Omental fat pad (tissue), 4 donors: ENCODE measurements around the gene IFNAR1. TPM values are rescaled to one million over a fixed set of nuclear protein-coding genes. Genes with fewer than 3 reads are reported as not detected.

ENCODE experiments used
- ATAC-seq: fragments of 150-250 bp; one replicate; pipeline ENCODE4 v1.9.1; 2016; ENCODE audit warnings: mild to moderate bottlenecking, moderate library complexity; ENCODE audit not compliant: low FRiP score
- DNase-seq: peaks from one replicate; pipeline ENCODE4 v3.0.0-alpha.2; 2019; ENCODE audit warnings: low spot score
- CTCF ChIP-seq, 3 donors: fragments of 450-650 bp; IDR thresholded peaks; one replicate each; pipeline ENCODE4 v1.5.1; 2016 to 2017; ENCODE audit warnings: antibody characterized with exemption in 3 of 3, mild to moderate bottlenecking in 3 of 3, moderate library complexity in 2 of 3
- total RNA-seq, 4 donors: library from RNA; depleted of rRNA; stranded (reverse); fragments of >200 nt; gene quantifications; one replicate each; pipeline ENCODE4 v1.1.0, GENCODE V29; 2016

Gene IFNAR1
- total RNA-seq, 4 donors from 2014 or later: 36.2 to 53.3 (median 42.4) TPM

- DNase-seq (no peak), ATAC-seq (no peak)
- TF ChIP-seq CTCF (IDR thresholded peaks at IDR 0.05): no peak
Observed at GRCh38 chr21:33345751-33346238, 21.0 kb downstream of the IFNAR1 start.

GRCh38 chr21:33348706-33349105 lies 23.9 kb downstream of the IFNAR1 start:
- no peak for ATAC-seq
- no peak for DNase-seq
- no peak for TF ChIP-seq CTCF (IDR thresholded peaks at IDR 0.05)

GRCh38 chr21:33350676-33351075 lies 25.9 kb downstream of the IFNAR1 start:
- ATAC-seq (no peak), DNase-seq (no peak)
- TF ChIP-seq CTCF (IDR thresholded peaks at IDR 0.05): no peak

- no peak for DNase-seq
- ATAC-seq: no peak
- TF ChIP-seq CTCF (IDR thresholded peaks at IDR 0.05): no peak
Observed at GRCh38 chr21:33355355-33355754, 30.6 kb downstream of the IFNAR1 start.

- DNase-seq (no peak), ATAC-seq (no peak)
- TF ChIP-seq CTCF (IDR thresholded peaks at IDR 0.05): no peak
Observed at GRCh38 chr21:33355996-33356395, 31.2 kb downstream of the IFNAR1 start.

GRCh38 chr21:33357177-33357576 lies 32.4 kb downstream of the IFNAR1 start:
- DNase-seq: no peak
- no peak for ATAC-seq
- TF ChIP-seq CTCF (IDR thresholded peaks at IDR 0.05): no peak

GRCh38 chr21:33359446-33359845 lies 34.7 kb downstream of the IFNAR1 start:
- no peak for ATAC-seq
- DNase-seq: no peak
- no peak for TF ChIP-seq CTCF (IDR thresholded peaks at IDR 0.05)
